ENCODE data around the gene SPC24.

Gene SPC24

GRCh38 chr19:11192957-11193939 lies 37.7 kb upstream of the SPC24 start:
- Histone ChIP-seq H3K4me3 (ENCODE audit: low read depth, low read length) (no peak overlapping the region), H3K27me3 (ENCODE audit: insufficient read depth, low read depth, severe bottlenecking) (no peaks in the 10 kb centered on the region), H3K36me3 (peaks cover 63% of the 10 kb centered on the region), H3K27ac (no peak overlapping the region), H3K9me3 (ENCODE audit: severe bottlenecking) (no peaks in the 10 kb centered on the region)
- TF ChIP-seq CTCF (IDR thresholded peaks at IDR 0.05; ENCODE audit: low read depth, low read length) = no peak
- no peak for DNase-seq

GRCh38 chr19:11191934-11192333 lies 36.4 kb upstream of the SPC24 start:
- no peak for DNase-seq
- Histone ChIP-seq H3K27me3 (ENCODE audit: insufficient read depth, low read depth, severe bottlenecking) (no peaks in the 10 kb centered on the region), H3K36me3 (peaks cover 72% of the 10 kb centered on the region), H3K4me3 (ENCODE audit: low read depth, low read length) (no peak overlapping the region), H3K9me3 (ENCODE audit: severe bottlenecking) (no peaks in the 10 kb centered on the region), H3K27ac (no peak overlapping the region)
- TF ChIP-seq CTCF (IDR thresholded peaks at IDR 0.05; ENCODE audit: low read depth, low read length) = no peak

GRCh38 chr19:11191273-11191755 lies 35.7 kb upstream of the SPC24 start:
- H3K4me3 ChIP-seq (ENCODE audit: low read depth, low read length) = no peak overlapping the region
- H3K36me3 ChIP-seq = peaks cover 76% of the 10 kb centered on the region
- H3K27me3 ChIP-seq (ENCODE audit: insufficient read depth, low read depth, severe bottlenecking) = no peaks in the 10 kb centered on the region
- no peak for TF ChIP-seq CTCF (IDR thresholded peaks at IDR 0.05; ENCODE audit: low read depth, low read length)
- no peaks in the 10 kb centered on the region for H3K9me3 ChIP-seq (ENCODE audit: severe bottlenecking)
- no peak overlapping the region for H3K27ac ChIP-seq
- DNase-seq = peak; percentile 65

DNA sequence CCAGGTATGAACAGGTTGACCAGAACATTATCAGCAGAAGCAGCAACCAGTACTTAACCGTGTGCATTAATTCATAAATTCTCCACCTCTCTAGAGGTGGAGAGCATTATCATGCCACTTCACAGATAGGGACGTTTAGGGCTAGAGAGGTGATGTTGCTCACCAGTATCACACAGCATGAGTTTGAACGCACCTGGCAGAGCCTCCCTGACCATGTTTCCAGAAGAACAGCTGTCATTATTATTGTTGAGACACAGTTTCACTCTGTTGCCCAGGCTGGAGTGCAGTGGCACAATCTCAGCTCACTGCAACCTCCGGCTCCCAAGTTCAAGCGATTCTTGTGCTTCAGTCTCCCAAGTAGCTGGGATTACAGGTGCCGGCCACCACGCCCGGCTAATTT lies 34.9 kb upstream of the SPC24 start:
- Histone ChIP-seq H3K9me3 (ENCODE audit: severe bottlenecking) (no peaks in the 10 kb centered on the region), H3K4me3 (ENCODE audit: low read depth, low read length) (no peak overlapping the region), H3K27ac (no peak overlapping the region), H3K36me3 (peaks cover 82% of the 10 kb centered on the region), H3K27me3 (ENCODE audit: insufficient read depth, low read depth, severe bottlenecking) (no peaks in the 10 kb centered on the region)
- TF ChIP-seq CTCF (IDR thresholded peaks at IDR 0.05; ENCODE audit: low read depth, low read length) = no peak
- no peak for DNase-seq

DNA sequence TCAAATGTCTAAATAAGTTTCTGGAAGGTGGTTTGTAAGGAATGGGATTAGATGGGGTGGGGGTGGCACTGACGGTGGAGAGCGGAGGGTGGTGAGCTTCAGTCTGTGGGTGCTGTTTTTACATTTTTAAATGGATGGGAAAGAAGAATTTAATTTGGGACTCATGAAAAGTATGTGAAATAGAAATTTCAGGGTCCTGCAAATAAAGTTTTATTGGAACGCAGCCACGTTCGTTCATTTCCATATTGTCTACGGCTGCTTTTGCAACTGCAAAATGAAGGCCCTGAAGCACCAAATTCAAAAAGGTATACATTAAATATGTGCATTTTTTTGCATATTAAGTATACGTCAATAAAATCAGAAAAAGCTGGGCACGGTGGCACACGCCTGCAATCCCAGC lies 31.9 kb upstream of the SPC24 start:
- H3K9me3 ChIP-seq (ENCODE audit: severe bottlenecking) = no peaks in the 10 kb centered on the region
- H3K36me3 ChIP-seq = peaks cover 65% of the 10 kb centered on the region
- no peak for DNase-seq
- H3K4me3 ChIP-seq (ENCODE audit: low read depth, low read length) = no peak overlapping the region
- no peaks in the 10 kb centered on the region for H3K27me3 ChIP-seq (ENCODE audit: insufficient read depth, low read depth, severe bottlenecking)
- no peak for TF ChIP-seq CTCF (IDR thresholded peaks at IDR 0.05; ENCODE audit: low read depth, low read length)
- no peak overlapping the region for H3K27ac ChIP-seq
